K562 (cell line): Measurements from ENCODE around the gene KCNH2. TPM values are rescaled to one million over a fixed set of nuclear protein-coding genes. Genes with fewer than 3 reads are reported as not detected.

Experiments used
- ARID3A ChIP-seq: IDR thresholded peaks from 2 replicates; pipeline ENCODE4 v1.6.1; 2012; ENCODE audit warnings: low read depth, low read length, improper control_type of control experiment, borderline replicate concordance
- ATF7 ChIP-seq: fragments of 450-650 bp; IDR thresholded peaks from 2 replicates; pipeline ENCODE4 v1.7.1; 2014; ENCODE audit warnings: mild to moderate bottlenecking, moderate library complexity
- BRD4 ChIP-seq: fragments of 200-600 bp; sonication (generic); IDR thresholded peaks from 2 replicates; pipeline ENCODE4 v1.6.1; 2017; ENCODE audit warnings: inconsistent platforms
- CBX1 ChIP-seq: sonication (generic); IDR thresholded peaks from 2 replicates; pipeline ENCODE4 v1.6.1; 2016; ENCODE audit warnings: antibody characterized with exemption, low read depth, mild to moderate bottlenecking
- CREM ChIP-seq: IDR thresholded peaks from 2 replicates; pipeline ENCODE4 v1.6.1; 2014; ENCODE audit warnings: antibody characterized with exemption, low read depth
- DNMT1 ChIP-seq: fragments of 450-650 bp; IDR thresholded peaks from 2 replicates; pipeline ENCODE4 v1.6.1; 2016; ENCODE audit warnings: antibody characterized with exemption, mild to moderate bottlenecking
- EHMT2 ChIP-seq: fragments of 450-650 bp; IDR thresholded peaks from 2 replicates; pipeline ENCODE4 v1.6.1; 2018; ENCODE audit warnings: antibody characterized with exemption
- ELF4 ChIP-seq: fragments of 450-650 bp; formaldehyde crosslinking; IDR thresholded peaks from 2 replicates; pipeline ENCODE4 v1.4.0; 2022; ENCODE audit warnings: missing genetic modification characterization
- FOXP1 ChIP-seq: sonication (generic); formaldehyde crosslinking; IDR thresholded peaks from 2 replicates; pipeline ENCODE4 v1.8.0; 2022; ENCODE audit warnings: mild to moderate bottlenecking, missing genetic modification reagents
- GTF2A2 ChIP-seq: IDR thresholded peaks from 2 replicates; pipeline ENCODE4 v1.6.1; 2016; ENCODE audit warnings: mild to moderate bottlenecking, missing genetic modification characterization, missing compliant biosample characterization
- HNRNPL ChIP-seq: fragments of 200-400 bp; formaldehyde crosslinking; IDR thresholded peaks from 2 replicates; pipeline ENCODE4 v1.6.1; 2017; ENCODE audit warnings: low read depth, mild to moderate bottlenecking, low read length
- JUN ChIP-seq, 2 experiments: sonication (generic) in 1 of 2; formaldehyde crosslinking in 1 of 2; IDR thresholded peaks; 2 replicates each; pipeline versions ENCODE4 v1.6.1 to v1.8.0; 2012 to 2022; ENCODE audit warnings: borderline replicate concordance in 2 of 2, mild to moderate bottlenecking in 2 of 2, improper control_type of control experiment in 1 of 2, low read depth in 1 of 2, low read length in 1 of 2, missing genetic modification reagents in 1 of 2
- KLF16 ChIP-seq: IDR thresholded peaks from 2 replicates; pipeline ENCODE4 v1.6.1; 2016; ENCODE audit warnings: antibody characterized with exemption
- MYNN ChIP-seq, 2 experiments: sonication (generic); formaldehyde crosslinking in 1 of 2; IDR thresholded peaks; 2 replicates each; pipeline versions ENCODE4 v1.5.0 to v1.6.1; 2016 to 2020; ENCODE audit warnings: antibody characterized with exemption in 1 of 2, missing genetic modification reagents in 1 of 2
- RBM17 ChIP-seq: fragments of 200-400 bp; formaldehyde crosslinking; IDR thresholded peaks from 2 replicates; pipeline ENCODE4 v1.6.1; 2017; ENCODE audit warnings: low read depth, mild to moderate bottlenecking, low read length, borderline replicate concordance
- RCOR1 ChIP-seq, 2 experiments: IDR thresholded peaks; 2 replicates each; pipeline ENCODE4 v1.6.1; 2012; ENCODE audit warnings: low read depth in 2 of 2, low read length in 2 of 2, borderline replicate concordance in 1 of 2, improper control_type of control experiment in 1 of 2
- SAP30 ChIP-seq: fragments of 200-600 bp; sonication (generic); IDR thresholded peaks from 2 replicates; pipeline ENCODE4 v1.6.1; 2012; ENCODE audit warnings: borderline replicate concordance, low read depth, mild to moderate bottlenecking, moderate library complexity, low read length, control low read depth, inconsistent platforms; ENCODE audit not compliant: insufficient read depth, poor library complexity, severe bottlenecking
- SETDB1 ChIP-seq: IDR thresholded peaks from one replicate; pipeline ENCODE4 v1.6.1; 2012; ENCODE audit warnings: low read length, control low read depth, inconsistent platforms
- SMAD4 ChIP-seq: fragments of 250-450 bp; sonication (Bioruptor Pico); conservative IDR thresholded peaks from 2 replicates; pipeline ENCODE4 v1.8.0; 2021; ENCODE audit warnings: inconsistent platforms, mild to moderate bottlenecking, moderate library complexity
- ZBTB43 ChIP-seq: sonication (generic); formaldehyde crosslinking; IDR thresholded peaks from 2 replicates; pipeline ENCODE4 v1.8.0; 2023; ENCODE audit warnings: mild to moderate bottlenecking, missing genetic modification reagents
- ZMIZ1 ChIP-seq, 2 experiments: fragments of 150-350 bp in 1 of 2; IDR thresholded peaks; 2 replicates each; pipeline ENCODE4 v1.6.1; 2012 to 2016; ENCODE audit warnings: low read depth in 2 of 2, low read length in 2 of 2, mild to moderate bottlenecking in 1 of 2, moderate library complexity in 1 of 2
- ZNF174 ChIP-seq: fragments of 250-450 bp; sonication (Bioruptor Pico); IDR thresholded peaks from 2 replicates; pipeline ENCODE4 v1.4.0; 2020; ENCODE audit warnings: mild to moderate bottlenecking
- ZNF696 ChIP-seq: fragments of 250-450 bp; sonication (Bioruptor Pico); conservative IDR thresholded peaks from 2 replicates; pipeline ENCODE4 v1.4.0; 2020; ENCODE audit warnings: mild to moderate bottlenecking, moderate library complexity
- polyA plus RNA-seq, 8 experiments: library from polyadenylated mRNA; depleted of rRNA in 4 of 8; stranded (reverse) in 5 of 8; unstranded in 3 of 8; fragments of >200 nt; fragmentation: Nextera tagmentation in 2 of 8; fragmentation: Illumina TruSeq in 1 of 8; extraction: Ambion mirVana in 2 of 8; extraction: Trizol in 1 of 8; gene quantifications; 2 replicates each; pipeline versions ENCODE4 v1.2.1 to v1.2.3, GENCODE V29; 2011 to 2014; ENCODE audit warnings: inconsistent platforms in 1 of 8, missing spikeins in 1 of 8
- total RNA-seq, 7 experiments: library from RNA; depleted of rRNA in 6 of 7; stranded (reverse); fragments of >200 nt in 6 of 7; fragmentation: Illumina TruSeq in 2 of 7; extraction: Trizol in 2 of 7; gene quantifications; 2 replicates each; pipeline versions ENCODE4 v1.2.1 to v1.2.3, GENCODE V29; 2011 to 2021; ENCODE audit warnings: low replicate concordance in 1 of 7

KCNH2 gene
- total and polyA plus RNA-seq, 9 of the 15 experiments (the other 6 are each of a cell fraction or from before 2014, with no cell fraction given) = 18.1 to 368 (median 218) TPM

GRCh38 chr7:150986099-150986512 is 8.0 kb upstream of the KCNH2 start (continued):
- TF ChIP-seq ZMIZ1 (IDR thresholded peaks at IDR 0.05; ENCODE audit: low read depth in 2 of 2, low read length in 2 of 2) (peak in 1 of 2 experiments; percentile 64; a peak in 1 of 4 replicates), ZBTB43 (CRISPR knock-in tag) (no peak), RCOR1 (IDR thresholded peaks at IDR 0.05; ENCODE audit: borderline replicate concordance in 1 of 2, low read depth in 2 of 2, low read length in 2 of 2) (peak in 1 of 2 experiments; percentile 51; a peak in 1 of 4 replicates), ARID3A (0 out of 2 replicates have a peak, but pooled peaks have one; percentile 19), KLF16 (peak; percentile 9; the same call in 1 of the 2 replicates), RBM17 (no peak), ELF4 (CRISPR knock-in tag) (no peak), EHMT2 (peak; percentile 84), CBX1 (peak; percentile 31; the same call in 1 of the 2 replicates), SETDB1 (no peak), FOXP1 (no peak), JUN (IDR thresholded peaks at IDR 0.05; ENCODE audit: borderline replicate concordance, low read depth, low read length) (peak; percentile 31; the same call in 1 of the 2 replicates), JUN (CRISPR knock-in tag; IDR thresholded peaks at IDR 0.05; ENCODE audit: borderline replicate concordance) (no peak), ZNF174 (no peak), DNMT1 (no peak), ZNF696 (no peak), ATF7 (peak; percentile 28; the same call in 1 of the 2 replicates), HNRNPL (no peak), GTF2A2 (tag) (no peak), CREM (0 out of 2 replicates have a peak, but pooled peaks have one; percentile 12), SAP30 (no peak), BRD4 (no peak), MYNN (IDR thresholded peaks at IDR 0.05) (peak; percentile 77), MYNN (CRISPR knock-in tag; IDR thresholded peaks at IDR 0.05) (no peak), SMAD4 (CRISPR knock-in tag) (peak; percentile 35; the same call in 1 of the 2 replicates)
